ENCODE data around the gene METTL26.

Gene METTL26

DNA sequence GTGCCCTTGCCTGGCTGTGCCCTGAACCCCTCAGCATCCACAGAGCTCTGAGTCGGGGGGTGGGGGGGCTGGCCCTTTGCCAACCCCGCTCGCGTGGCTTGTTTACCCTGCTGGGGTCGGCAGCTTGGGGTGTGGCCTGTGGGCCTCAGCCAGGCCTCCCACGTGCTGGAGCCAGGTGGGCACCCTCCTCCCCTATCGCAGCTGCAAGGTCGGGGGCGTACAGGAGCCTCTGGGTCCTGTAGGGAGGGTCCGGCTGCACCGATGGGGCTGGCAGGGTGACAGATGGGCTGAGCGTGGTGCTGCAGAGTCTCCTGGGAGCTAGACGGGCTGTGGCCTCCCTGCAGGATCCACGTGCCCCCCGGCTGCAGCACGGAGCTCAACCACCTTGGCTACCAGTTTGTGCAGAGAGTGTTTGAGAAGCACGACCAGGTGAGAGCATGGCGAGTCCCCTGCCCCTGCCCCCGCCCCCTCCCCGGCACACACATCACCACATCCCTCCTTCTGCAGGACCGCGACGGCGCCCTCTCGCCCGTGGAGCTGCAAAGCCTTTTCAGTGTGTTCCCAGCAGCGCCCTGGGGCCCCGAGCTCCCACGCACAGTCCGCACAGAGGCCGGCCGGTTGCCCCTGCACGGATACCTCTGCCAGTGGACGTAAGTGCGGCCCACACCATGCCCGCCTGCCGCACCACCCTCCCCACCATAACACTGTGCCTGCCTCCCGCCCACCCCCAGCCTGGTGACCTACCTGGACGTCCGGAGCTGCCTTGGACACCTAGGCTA lies 35.4 kb upstream of the METTL26 start:
- peaks cover 26% of the 10 kb centered on the region for H3K36me3 ChIP-seq (replicated peaks; ENCODE audit: low read depth, low read length)
- H3K9ac ChIP-seq (ENCODE audit: low read length), result no peak overlapping the region
- no peaks in the 10 kb centered on the region for H3K27me3 ChIP-seq (ENCODE audit: low read depth, low read length)
- no peak overlapping the region for H3K27ac ChIP-seq (ENCODE audit: low read length)
- no peak overlapping the region for H3K4me2 ChIP-seq (ENCODE audit: low read length)
- TF ChIP-seq EZH2phosphoT487 (IDR thresholded peaks at IDR 0.05; ENCODE audit: low read depth), result no peak
- no peak for TF ChIP-seq CTCF (IDR thresholded peaks at IDR 0.05; ENCODE audit: low read depth, low read length)
- peaks cover 12% of the 10 kb centered on the region for H3K4me1 ChIP-seq (ENCODE audit: low read length)
- H3K9me3 ChIP-seq (ENCODE audit: insufficient read depth, low read length), result no peaks in the 10 kb centered on the region
- H3K79me2 ChIP-seq (ENCODE audit: low read length), result peaks cover 21% of the 10 kb centered on the region
- no peak overlapping the region for H2AFZ ChIP-seq (ENCODE audit: low read depth, low read length)
- H4K20me1 ChIP-seq (ENCODE audit: insufficient read depth, low read length), result no peaks in the 10 kb centered on the region
- H3K4me3 ChIP-seq (ENCODE audit: low read length), result no peak overlapping the region

GRCh38 chr16:670485-671352 lies 34.6 kb upstream of the METTL26 start:
- H3K9me3 ChIP-seq (ENCODE audit: insufficient read depth, low read length), result no peaks in the 10 kb centered on the region
- no peak overlapping the region for H2AFZ ChIP-seq (ENCODE audit: low read depth, low read length)
- peaks cover 12% of the 10 kb centered on the region for H3K4me1 ChIP-seq (ENCODE audit: low read length)
- no peak overlapping the region for H3K9ac ChIP-seq (ENCODE audit: low read length)
- peaks cover 26% of the 10 kb centered on the region for H3K36me3 ChIP-seq (replicated peaks; ENCODE audit: low read depth, low read length)
- H4K20me1 ChIP-seq (ENCODE audit: insufficient read depth, low read length), result no peaks in the 10 kb centered on the region
- no peak overlapping the region for H3K27ac ChIP-seq (ENCODE audit: low read length)
- H3K27me3 ChIP-seq (ENCODE audit: low read depth, low read length), result no peaks in the 10 kb centered on the region
- no peak for TF ChIP-seq EZH2phosphoT487 (IDR thresholded peaks at IDR 0.05; ENCODE audit: low read depth)
- TF ChIP-seq CTCF (IDR thresholded peaks at IDR 0.05; ENCODE audit: low read depth, low read length), result no peak
- no peak overlapping the region for H3K4me2 ChIP-seq (ENCODE audit: low read length)
- peaks cover 21% of the 10 kb centered on the region for H3K79me2 ChIP-seq (ENCODE audit: low read length)
- H3K4me3 ChIP-seq (ENCODE audit: low read length), result no peak overlapping the region

GRCh38 chr16:669666-670065 lies 33.6 kb upstream of the METTL26 start:
- Histone ChIP-seq H3K79me2 (ENCODE audit: low read length) (peaks cover 21% of the 10 kb centered on the region), H3K9me3 (ENCODE audit: insufficient read depth, low read length) (no peaks in the 10 kb centered on the region), H4K20me1 (ENCODE audit: insufficient read depth, low read length) (no peaks in the 10 kb centered on the region), H3K27ac (ENCODE audit: low read length) (no peak overlapping the region), H3K4me2 (ENCODE audit: low read length) (no peak overlapping the region), H3K27me3 (ENCODE audit: low read depth, low read length) (no peaks in the 10 kb centered on the region), H3K9ac (ENCODE audit: low read length) (no peak overlapping the region), H3K4me3 (ENCODE audit: low read length) (peak overlapping the region; percentile 97), H3K4me1 (ENCODE audit: low read length) (peaks cover 12% of the 10 kb centered on the region), H3K36me3 (replicated peaks; ENCODE audit: low read depth, low read length) (peaks cover 26% of the 10 kb centered on the region), H2AFZ (ENCODE audit: low read depth, low read length) (no peak overlapping the region)
- no peak for TF ChIP-seq EZH2phosphoT487 (IDR thresholded peaks at IDR 0.05; ENCODE audit: low read depth)
- TF ChIP-seq CTCF (IDR thresholded peaks at IDR 0.05; ENCODE audit: low read depth, low read length), result no peak

- Histone ChIP-seq H4K20me1 (ENCODE audit: insufficient read depth, low read length) (no peaks in the 10 kb centered on the region), H3K9me3 (ENCODE audit: insufficient read depth, low read length) (no peaks in the 10 kb centered on the region), H3K4me1 (ENCODE audit: low read length) (peaks cover 12% of the 10 kb centered on the region), H3K27me3 (ENCODE audit: low read depth, low read length) (no peaks in the 10 kb centered on the region), H3K4me2 (ENCODE audit: low read length) (peak overlapping the region; percentile 91), H3K79me2 (ENCODE audit: low read length) (peaks cover 21% of the 10 kb centered on the region), H2AFZ (ENCODE audit: low read depth, low read length) (no peak overlapping the region), H3K27ac (ENCODE audit: low read length) (peak overlapping the region; percentile 64), H3K9ac (ENCODE audit: low read length) (peak overlapping the region; percentile 94), H3K4me3 (ENCODE audit: low read length) (peak overlapping the region; percentile 97), H3K36me3 (replicated peaks; ENCODE audit: low read depth, low read length) (peaks cover 26% of the 10 kb centered on the region)
- TF ChIP-seq EZH2phosphoT487 (IDR thresholded peaks at IDR 0.05; ENCODE audit: low read depth) (no peak), CTCF (IDR thresholded peaks at IDR 0.05; ENCODE audit: low read depth, low read length) (no peak)
Measured at GRCh38 chr16:668519-669171, 32.5 kb upstream of the METTL26 start.
